GM18520 (cell line): ENCODE measurements around the gene PSMC3IP.
"Not testable (repeated sequence)": the region's sequence is repeated elsewhere in the genome, so short reads cannot be mapped to it uniquely, and the experiment has no call there.

ENCODE experiments used
- ATAC-seq: cut with Tn5 transposase; IDR thresholded peaks from one replicate; pipeline ENCODE4 v1.9.1; 2021; ENCODE audit not compliant: unreplicated experiment

Gene PSMC3IP

DNA sequence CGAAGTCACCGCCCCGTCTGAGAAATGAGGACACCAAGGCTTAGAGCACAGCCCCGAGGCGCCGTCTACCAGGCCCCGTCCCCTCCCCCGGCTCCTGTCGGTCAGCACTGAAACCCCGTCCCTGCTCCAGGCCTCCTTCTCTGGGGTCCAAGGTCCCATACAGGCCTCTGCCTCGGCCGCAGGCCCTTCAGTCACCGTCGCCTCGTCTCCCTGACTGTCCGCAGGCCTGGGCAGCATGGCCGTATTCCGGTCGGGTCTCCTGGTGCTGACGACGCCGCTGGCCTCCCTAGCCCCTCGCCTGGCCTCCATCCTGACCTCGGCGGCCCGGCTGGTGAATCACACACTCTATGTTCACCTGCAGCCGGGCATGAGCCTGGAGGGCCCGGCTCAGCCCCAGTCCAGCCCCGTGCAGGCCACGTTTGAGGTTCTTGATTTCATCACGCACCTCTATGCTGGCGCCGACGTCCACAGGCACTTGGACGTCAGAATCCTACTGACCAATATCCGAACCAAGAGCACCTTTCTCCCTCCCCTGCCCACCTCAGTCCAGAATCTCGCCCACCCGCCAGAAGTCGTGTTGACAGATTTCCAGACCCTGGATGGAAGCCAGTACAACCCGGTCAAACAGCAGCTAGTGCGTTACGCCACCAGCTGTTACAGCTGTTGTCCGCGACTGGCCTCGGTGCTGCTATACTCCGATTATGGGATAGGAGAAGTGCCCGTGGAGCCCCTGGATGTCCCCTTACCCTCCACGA is 15.0 kb downstream of the PSMC3IP start:
- no peak for ATAC-seq

DNA sequence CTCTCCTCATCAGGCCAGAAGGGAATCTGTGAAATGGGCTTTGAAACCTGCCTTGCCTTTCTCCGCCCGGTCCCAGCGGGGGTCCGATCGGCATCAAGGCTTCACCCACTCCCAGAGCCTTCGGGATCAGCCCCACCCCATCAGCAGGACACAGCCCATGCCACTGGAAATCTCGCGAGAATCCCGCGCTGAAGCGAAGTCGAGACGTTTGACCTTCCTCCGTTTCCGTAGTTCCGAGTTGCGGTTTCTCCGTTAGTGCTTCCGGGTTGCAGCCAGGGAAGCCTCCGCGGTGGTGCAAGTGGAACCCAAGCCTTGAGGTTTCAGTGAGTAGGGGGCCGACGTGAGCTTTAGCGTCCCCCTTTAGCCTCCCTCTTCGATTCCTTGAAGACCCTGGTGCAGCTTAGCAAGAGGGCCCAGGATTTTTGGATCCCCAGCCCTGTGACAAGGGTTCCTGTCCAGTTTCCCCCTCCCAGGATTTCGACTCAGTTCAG is 15.6 kb downstream of the PSMC3IP start, which contains the start of gene COASY:
Gene COASY (plus strand): TSS at position 252 of the 491 bp plus-strand sequence. CDS start 475 bp downstream, outside the sequence.
- peak; percentile 50 for ATAC-seq

- ATAC-seq = no peak
Measured at GRCh38 chr17:42560246-42560645, 17.3 kb downstream of the PSMC3IP start.

DNA sequence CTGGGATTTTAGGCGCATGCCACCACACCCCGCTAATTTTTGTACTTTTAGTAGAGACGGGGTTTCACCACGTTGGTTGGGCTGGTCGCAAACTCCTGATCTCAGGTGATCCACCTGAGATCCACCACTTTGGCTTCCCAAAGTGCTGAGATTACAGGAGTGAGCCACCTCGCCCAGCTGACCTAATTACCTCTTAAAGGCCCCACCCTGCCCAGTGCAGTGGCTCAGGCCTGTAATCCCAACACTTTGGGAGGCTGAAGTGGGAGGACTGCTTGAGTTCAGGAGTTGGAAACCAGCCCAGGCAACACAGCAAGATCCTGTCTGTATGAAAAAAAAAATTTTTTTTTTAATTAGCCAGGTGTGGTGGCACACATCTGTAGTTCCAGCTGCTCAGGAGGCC is 18.5 kb downstream of the PSMC3IP start:
- no peak for ATAC-seq

DNA sequence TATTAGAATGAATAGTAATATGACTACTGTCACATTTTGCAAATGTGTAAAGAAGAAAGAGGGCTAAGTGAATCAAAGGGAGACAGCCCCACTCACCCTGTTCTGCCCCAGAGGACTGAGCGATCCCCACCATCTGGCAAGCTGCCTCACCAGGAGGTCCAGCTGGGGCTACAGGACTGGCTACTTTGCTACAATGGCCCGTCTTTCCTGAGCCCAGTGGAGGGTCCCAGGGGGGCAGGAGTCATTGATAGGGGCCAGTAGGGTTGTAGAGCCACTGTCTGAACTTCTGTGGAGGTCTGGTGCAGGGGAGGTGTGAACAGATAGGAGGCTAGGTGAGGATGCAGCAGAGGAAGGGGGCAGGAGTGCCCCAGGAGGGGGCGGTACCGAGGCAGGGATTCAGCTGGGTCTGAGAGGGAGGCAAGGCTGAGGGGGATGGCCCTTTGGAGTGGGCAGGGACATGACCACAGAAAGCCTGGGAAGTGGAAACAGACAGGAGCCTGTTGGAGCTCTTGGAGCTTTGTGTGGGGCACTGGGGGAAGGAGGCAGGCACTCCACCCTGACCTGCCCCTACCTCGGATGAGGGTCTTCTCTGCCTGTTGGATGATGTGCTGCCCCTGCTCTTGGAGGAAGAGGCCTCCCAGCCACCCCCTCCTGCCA is 21.4 kb downstream of the PSMC3IP start:
- ATAC-seq = not testable (repeated sequence)

DNA sequence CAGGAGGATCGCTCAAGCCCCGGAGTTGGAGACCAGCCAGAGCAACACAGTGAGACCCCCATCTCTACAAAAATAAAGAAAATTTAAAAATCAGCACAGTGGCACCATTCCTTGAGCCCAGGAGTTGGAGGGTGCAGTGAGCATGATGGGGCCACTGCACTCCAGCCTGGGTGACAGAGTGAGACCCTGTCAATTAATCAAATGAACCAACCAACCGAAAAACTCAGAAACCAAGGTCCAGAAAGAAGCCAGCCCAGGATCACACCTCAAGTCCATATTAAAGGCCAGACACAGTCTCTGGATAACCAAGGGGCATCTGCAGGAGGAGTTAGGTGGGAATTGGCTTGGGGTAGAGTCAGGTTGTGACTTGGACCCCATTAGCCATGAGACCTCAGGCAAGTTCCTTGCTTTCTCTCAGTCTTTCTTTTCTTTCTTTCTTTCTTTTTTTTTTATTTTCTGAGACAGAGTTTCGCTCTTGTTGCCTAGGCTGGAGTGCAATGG is 22.4 kb downstream of the PSMC3IP start:
- ATAC-seq = no peak

GRCh38 chr17:42554250-42555121 is 23.0 kb downstream of the PSMC3IP start:
- peak; percentile 50 for ATAC-seq

DNA sequence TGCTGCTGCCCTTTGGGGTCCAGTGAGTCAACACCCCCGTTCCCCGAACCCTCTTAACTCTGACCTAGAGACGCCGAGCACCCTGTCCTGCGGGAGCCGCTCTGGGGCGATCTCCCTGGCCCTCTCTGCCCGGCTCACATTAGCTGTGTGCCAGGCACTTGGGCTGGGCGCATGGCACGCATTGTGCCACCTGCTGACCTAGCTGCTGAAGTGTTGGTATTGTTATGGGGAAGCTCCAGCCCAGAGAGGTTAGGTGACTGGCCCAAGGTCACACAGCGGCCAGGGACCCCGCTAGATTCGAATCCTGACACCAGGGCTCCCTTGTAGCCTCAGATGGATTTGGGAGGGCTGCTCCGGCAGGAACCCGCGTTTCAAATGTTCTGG is 23.7 kb downstream of the PSMC3IP start:
- no peak for ATAC-seq

GRCh38 chr17:42553161-42553818 is 24.2 kb downstream of the PSMC3IP start:
- no peak for ATAC-seq

DNA sequence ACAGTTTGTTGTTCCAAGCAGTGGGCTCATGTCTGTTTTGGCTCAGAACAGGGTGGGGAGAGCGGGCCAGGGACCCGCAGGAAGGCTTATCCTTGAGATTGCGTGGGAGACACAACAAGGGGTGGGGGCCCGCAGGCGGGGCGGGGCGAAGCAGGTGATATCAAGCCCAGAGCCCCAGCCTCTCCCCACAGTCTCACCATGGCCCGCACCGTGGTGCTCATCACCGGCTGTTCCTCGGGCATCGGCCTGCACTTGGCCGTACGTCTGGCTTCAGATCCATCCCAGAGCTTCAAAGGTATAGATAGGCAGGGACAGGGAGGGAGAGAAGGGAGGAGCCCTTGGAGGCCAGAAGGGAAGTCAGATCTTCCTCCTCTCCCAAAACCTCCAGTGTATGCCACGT is 24.8 kb downstream of the PSMC3IP start, which contains the start of gene HSD17B1:
Gene HSD17B1 (plus strand): TSS at position 188 of the 400 bp plus-strand sequence. CDS start 11 bp downstream, at position 199.
- not testable (repeated sequence) for ATAC-seq

GRCh38 chr17:42548993-42549755 is 28.4 kb downstream of the PSMC3IP start:
- no peak for ATAC-seq

DNA sequence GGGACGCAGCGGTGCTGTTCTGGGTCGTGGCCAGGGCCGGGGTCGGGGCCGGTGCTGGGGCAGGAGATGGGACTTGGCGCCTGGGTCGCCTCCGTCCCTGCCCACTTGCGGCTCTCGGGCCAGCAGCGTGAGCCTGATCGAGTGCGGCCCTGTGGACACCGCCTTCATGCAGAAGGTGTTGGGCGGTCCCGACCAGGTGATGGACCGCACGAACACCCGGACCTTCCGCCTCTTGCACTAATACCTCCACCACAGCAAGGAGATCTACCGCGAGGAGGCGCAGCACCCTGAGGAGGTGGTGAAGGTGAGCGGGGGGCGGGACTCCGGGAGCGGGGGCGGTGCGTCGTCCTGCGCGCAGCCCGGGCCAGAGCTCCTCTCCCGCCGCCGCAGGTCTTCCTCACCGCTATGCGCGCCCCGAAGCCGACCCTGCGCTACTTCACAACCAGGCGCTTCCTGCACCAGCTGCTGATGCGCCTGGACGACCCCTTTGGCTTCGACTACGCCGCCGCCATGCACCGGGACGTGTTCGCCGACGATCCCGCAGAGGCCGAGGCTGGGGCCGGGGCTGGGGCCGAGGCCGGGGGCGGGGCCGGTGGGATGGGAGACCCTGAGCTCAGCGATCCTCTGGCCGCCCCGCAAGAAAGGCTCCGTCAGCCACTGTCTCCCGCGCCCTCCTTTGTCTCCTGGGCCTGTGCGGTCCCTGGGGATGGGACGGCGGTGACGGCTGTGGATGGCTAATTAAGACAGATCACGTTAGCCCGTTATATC is 29.3 kb downstream of the PSMC3IP start:
- ATAC-seq = peak; percentile 45

- no peak for ATAC-seq
Measured at GRCh38 chr17:42547698-42548069, 29.8 kb downstream of the PSMC3IP start.

DNA sequence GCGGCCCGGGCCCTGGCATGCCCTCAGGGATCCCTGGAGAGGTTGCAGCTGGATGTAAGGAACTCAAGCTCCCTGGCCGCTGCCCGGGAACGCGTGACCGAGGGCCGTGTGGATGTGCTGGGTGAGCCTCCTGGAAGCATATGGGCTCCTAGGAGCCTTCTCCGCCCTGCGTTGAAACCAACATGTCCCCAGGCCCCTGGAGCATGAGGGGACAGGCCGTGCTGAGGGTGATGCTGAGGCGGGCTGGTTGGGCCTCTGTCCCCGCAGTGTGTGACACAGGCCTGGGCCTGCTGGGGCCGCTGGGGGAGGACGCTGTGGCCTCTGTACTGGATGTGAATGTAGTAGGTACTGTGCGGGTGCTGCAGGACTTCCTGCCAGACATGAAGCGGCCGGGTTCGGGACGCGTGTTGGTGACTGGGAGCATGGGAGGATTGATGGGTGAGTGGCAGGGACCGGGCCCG is 30.5 kb downstream of the PSMC3IP start:
- no peak for ATAC-seq

DNA sequence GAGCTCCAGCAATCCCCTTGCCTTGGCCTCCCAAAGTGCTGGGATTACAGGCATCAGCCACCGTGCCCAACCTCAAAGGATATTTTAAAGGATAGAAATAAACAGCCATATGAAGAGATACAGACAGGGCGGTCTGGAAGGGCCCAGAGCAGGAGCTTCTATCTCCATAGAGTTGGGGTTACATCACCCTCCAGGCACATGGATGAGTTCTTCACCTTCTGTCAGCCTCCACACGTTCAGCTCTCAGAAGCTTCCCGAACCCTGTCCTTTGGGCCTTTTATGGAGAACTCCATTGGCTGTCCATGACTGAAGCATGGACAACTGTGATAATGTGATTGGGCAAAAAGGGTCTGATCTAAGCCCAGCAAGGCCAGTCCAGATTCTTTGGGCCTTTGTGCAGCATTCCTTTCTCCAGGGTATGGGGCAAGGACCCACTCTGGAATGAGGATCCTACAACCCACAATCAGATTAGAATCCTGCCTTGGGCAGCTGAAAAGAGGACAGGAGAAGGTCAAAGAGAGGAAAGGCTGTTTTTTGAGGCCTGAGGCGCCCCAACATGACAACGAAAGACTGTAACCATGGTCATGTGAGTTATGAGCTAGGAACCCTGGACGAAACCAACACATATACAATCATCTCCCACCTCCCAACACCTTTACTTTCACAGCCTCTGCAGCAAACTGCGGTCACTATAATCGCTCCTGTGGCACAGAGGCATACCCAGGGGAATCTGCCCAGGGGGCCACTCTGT is 31.6 kb downstream of the PSMC3IP start:
- not testable (repeated sequence) for ATAC-seq

GRCh38 chr17:42544874-42545283 is 32.6 kb downstream of the PSMC3IP start:
- ATAC-seq = no peak

GRCh38 chr17:42543190-42544079 is 34.1 kb downstream of the PSMC3IP start:
- ATAC-seq = no peak
